B cell (primary cell): ENCODE data around the gene ACER1. TPM values are rescaled to one million over a fixed set of nuclear protein-coding genes. Genes with fewer than 3 reads are reported as not detected.

ENCODE experiments used
- ATAC-seq: fragments of 200-7000 bp; cut with Tn5 transposase; one replicate; pipeline ENCODE4 v1.10.0; 2021; ENCODE audit warnings: low read depth, mild to moderate bottlenecking, moderate number of reproducible peaks, moderate library complexity
- CTCF ChIA-PET: fragments of 350-600 bp; sonication (Branson Sonifier 250); formaldehyde crosslinking; loops from one replicate; lab custom pipeline; 2021; ENCODE audit warnings: antibody characterized with exemption, inconsistent platforms; lab: Charles Lee
- POLR2A ChIA-PET: fragments of 350-600 bp; sonication (Branson Sonifier 250); formaldehyde crosslinking; loops from one replicate; lab custom pipeline; 2021; ENCODE audit warnings: antibody characterized with exemption; lab: Charles Lee
- DNase-seq: peaks from one replicate; pipeline ENCODE4 v3.0.0; 2013
- H2AFZ ChIP-seq: 2 replicates; pipeline ENCODE4 v1.6.1; 2012; ENCODE audit warnings: mild to moderate bottlenecking, low read depth, low read length; ENCODE audit not compliant: insufficient read depth, poor library complexity, severe bottlenecking
- H3K27ac ChIP-seq, 2 donors: 1 replicate in 1 of 2; 2 replicates in 1 of 2; pipeline ENCODE4 v1.5.1; 2012 to 2013; ENCODE audit warnings: low read length in 2 of 2, mild to moderate bottlenecking in 2 of 2, moderate library complexity in 1 of 2
- H3K27me3 ChIP-seq, 4 experiments: fragments of 200-600 bp in 1 of 4; sonication (generic) in 1 of 4; replicated peaks in 1 of 4; 1 replicate in 2 of 4; 2 replicates in 2 of 4; pipeline versions ENCODE4 v1.6.1 to v1.7.0; 2013 to 2016; ENCODE audit warnings: low read length in 3 of 4, mild to moderate bottlenecking in 2 of 4, mixed read lengths in 1 of 4, moderate library complexity in 1 of 4; ENCODE audit not compliant: insufficient read depth in 4 of 4, control insufficient read depth in 3 of 4; ENCODE audit errors: control extremely low read depth in 1 of 4
- H3K36me3 ChIP-seq, 2 experiments: replicated peaks in 1 of 2; 1 replicate in 1 of 2; 2 replicates in 1 of 2; pipeline versions ENCODE4 v1.6.1 to v1.7.1; 2013; ENCODE audit warnings: low read length in 1 of 2; ENCODE audit not compliant: insufficient read depth in 2 of 2, control insufficient read depth in 1 of 2; ENCODE audit errors: control extremely low read depth in 1 of 2, extremely low read depth in 1 of 2
- H3K4me1 ChIP-seq, 2 donors: fragments of 200-600 bp in 1 of 2; sonication (generic) in 1 of 2; 1 replicate in 1 of 2; 2 replicates in 1 of 2; pipeline versions ENCODE4 v1.5.1 to v1.6.1; 2013 to 2017; ENCODE audit warnings: low read length in 2 of 2; ENCODE audit not compliant: control insufficient read depth in 2 of 2, insufficient read depth in 2 of 2
- H3K4me2 ChIP-seq: replicated peaks from 2 replicates; pipeline ENCODE3; 2012; ENCODE audit warnings: mild to moderate bottlenecking, low read depth, low read length; ENCODE audit not compliant: poor library complexity, severe bottlenecking
- H3K4me3 ChIP-seq, 5 experiments: fragments of 200-600 bp in 1 of 5; sonication (generic) in 1 of 5; 1 replicate in 3 of 5; 2 replicates in 2 of 5; pipeline versions ENCODE4 v1.5.1 to v1.7.0; 2011 to 2016; ENCODE audit warnings: low read length in 4 of 5, mild to moderate bottlenecking in 4 of 5, low read depth in 2 of 5, control low read depth in 1 of 5, moderate library complexity in 1 of 5; ENCODE audit not compliant: insufficient read depth in 1 of 5; ENCODE audit errors: control extremely low read depth in 1 of 5, extremely low read depth in 1 of 5
- H3K79me2 ChIP-seq: fragments of 200-600 bp; sonication (generic); one replicate; pipeline ENCODE4 v1.6.0; 2016; ENCODE audit warnings: low read length; ENCODE audit not compliant: control insufficient read depth, insufficient read depth
- H3K9ac ChIP-seq: fragments of 200-600 bp; sonication (generic); 2 replicates; pipeline ENCODE4 v1.6.1; 2017; ENCODE audit warnings: mild to moderate bottlenecking, low read length, moderate library complexity
- H3K9me3 ChIP-seq, 3 donors: one replicate each; pipeline versions ENCODE4 v1.6.1 to v1.7.1; 2013; ENCODE audit warnings: low read length in 2 of 3; ENCODE audit not compliant: control insufficient read depth in 2 of 3, insufficient read depth in 1 of 3; ENCODE audit errors: control extremely low read depth in 1 of 3
- H4K20me1 ChIP-seq: 2 replicates; pipeline ENCODE4 v1.6.0; 2012; ENCODE audit warnings: mild to moderate bottlenecking, low read length; ENCODE audit not compliant: insufficient read depth, control insufficient read depth, poor library complexity, severe bottlenecking
- H3K27ac Mint-ChIP-seq: one replicate; pipeline ENCODE4 v1.8.0; 2021; ENCODE audit warnings: mixed read lengths
- H3K27me3 Mint-ChIP-seq: one replicate; pipeline ENCODE4 v1.8.0; 2021; ENCODE audit warnings: mixed read lengths
- H3K4me1 Mint-ChIP-seq: one replicate; pipeline ENCODE4 v1.8.0; 2021; ENCODE audit warnings: mixed read lengths
- H3K4me3 Mint-ChIP-seq: one replicate; pipeline ENCODE4 v1.8.0; 2021; ENCODE audit warnings: mixed read lengths
- H3K9me3 Mint-ChIP-seq: one replicate; pipeline ENCODE4 v1.8.0; 2022; ENCODE audit warnings: mixed read lengths; ENCODE audit not compliant: insufficient read depth
- CTCF ChIP-seq: fragments of 200-600 bp; IDR thresholded peaks from one replicate; pipeline ENCODE4 v1.8.0; 2022; ENCODE audit warnings: antibody characterized with exemption, mild to moderate bottlenecking
- EZH2 ChIP-seq: IDR thresholded peaks from 2 replicates; pipeline ENCODE4 v1.6.1; 2012; ENCODE audit warnings: borderline replicate concordance, low read depth, mild to moderate bottlenecking, moderate library complexity, low read length; ENCODE audit not compliant: insufficient read depth, poor library complexity, severe bottlenecking
- WGBS: methylation state at CpG from one replicate; pipeline ENCODE4 v1.1.5; 2013; ENCODE audit warnings: missing lambda C conversion rate; ENCODE audit not compliant: insufficient coverage; 5-methylcytosine and 5-hydroxymethylcytosine counted together
- intact Hi-C: fragments of 100-400 bp; cut with micrococcal nuclease; formaldehyde crosslinking; loops from one replicate; pipeline ENCODE4 v1.10.0; 2022
- polyA plus RNA-seq: library from polyadenylated mRNA; depleted of rRNA; stranded (reverse); fragments of >200 nt; gene quantifications from 2 replicates; pipeline ENCODE4 v1.2.3, GENCODE V29; 2012
- total RNA-seq, 2 donors: library from RNA; stranded (reverse); fragments of 120-200 nt in 1 of 2; gene quantifications; 1 replicate in 1 of 2; 2 replicates in 1 of 2; pipeline versions ENCODE4 v1.2.3 to v1.2.4, GENCODE V29; 2013 to 2022

The ACER1 gene
- total and polyA plus RNA-seq, 2 donors (not counting 1 experiment from before 2014, with no cell fraction given), result not detected

GRCh38 chr19:6260912-6261650, 72.3 kb downstream of the ACER1 start:
- H3K27me3 ChIP-seq, result no peaks in the 10 kb centered on the region
- Mint-ChIP-seq H3K4me3 (no peak overlapping the region), H3K4me1 (peaks cover 24% of the 10 kb centered on the region), H3K9me3 (no peaks in the 10 kb centered on the region), H3K27ac (no peak overlapping the region), H3K27me3 (no peaks in the 10 kb centered on the region)
- ATAC-seq (no peak), DNase-seq (peak; percentile 35)
- H3K4me2 ChIP-seq, result no peak overlapping the region
- TF ChIP-seq EZH2 (no peak), CTCF (peak; percentile 48)
- intact Hi-C loops, result no loop called here
- H4K20me1 ChIP-seq, result peaks cover 57% of the 10 kb centered on the region
- H2AFZ ChIP-seq, result no peak overlapping the region
- H3K4me3 ChIP-seq, result no peak overlapping the region
- H3K27ac ChIP-seq, result no peak overlapping the region
- POLR2A ChIA-PET, result no interaction called here
- H3K9ac ChIP-seq, result no peak overlapping the region
- CTCF ChIA-PET, result interaction anchor here (0.6 kb wide), 1 partner anchor 519 kb away, joined by 3 read pairs; no protein-coding TSS in a partner anchor
- no peaks in the 10 kb centered on the region for H3K9me3 ChIP-seq
- H3K36me3 ChIP-seq, result peaks cover 0 to 34% of the 10 kb centered on the region in 2 experiments
- H3K79me2 ChIP-seq, result peaks cover 65% of the 10 kb centered on the region
- peaks cover 10 to 16% of the 10 kb centered on the region in 2 donors for H3K4me1 ChIP-seq
- 73% methylated on average over 18 of the region's 30 CpGs for WGBS

GRCh38 chr19:6260376-6260775, 73.0 kb downstream of the ACER1 start:
- no peaks in the 10 kb centered on the region for H3K27me3 ChIP-seq
- intact Hi-C loops, result no loop called here
- Mint-ChIP-seq H3K9me3 (no peaks in the 10 kb centered on the region), H3K27ac (no peak overlapping the region), H3K27me3 (no peaks in the 10 kb centered on the region), H3K4me3 (no peak overlapping the region), H3K4me1 (peaks cover 24% of the 10 kb centered on the region)
- ChIA-PET POLR2A (interaction anchor here (0.7 kb wide), 1 partner anchor 18 kb away, joined by 5 read pairs; no protein-coding TSS in a partner anchor), CTCF (no interaction called here)
- TF ChIP-seq EZH2 (no peak), CTCF (no peak)
- DNase-seq, result no peak
- H3K4me2 ChIP-seq, result no peak overlapping the region
- H3K4me3 ChIP-seq, result no peak overlapping the region
- no peak overlapping the region for H2AFZ ChIP-seq
- no peaks in the 10 kb centered on the region for H3K9me3 ChIP-seq
- H3K9ac ChIP-seq, result no peak overlapping the region
- H3K4me1 ChIP-seq, result peaks cover 10 to 16% of the 10 kb centered on the region in 2 donors
- peaks cover 65% of the 10 kb centered on the region for H3K79me2 ChIP-seq
- WGBS, result 98% methylated on average over 9 of the region's 9 CpGs
- peaks cover 57% of the 10 kb centered on the region for H4K20me1 ChIP-seq
- no peak for ATAC-seq
- no peak overlapping the region for H3K27ac ChIP-seq
- peaks cover 0 to 37% of the 10 kb centered on the region in 2 experiments for H3K36me3 ChIP-seq
